GM10266 (cell line): ENCODE data around the gene RMC1.

Experiments
- DNase-seq: peaks from one replicate; pipeline ENCODE4 v3.0.0; 2012; ENCODE audit errors: extremely low spot score
- TF ChIP-seq, protein P1 (sequence below): IDR thresholded peaks from 2 replicates; pipeline ENCODE4 v1.5.1; 2012; ENCODE audit warnings: mild to moderate bottlenecking, low read depth; ENCODE audit not compliant: control insufficient read depth, insufficient read depth; ENCODE audit errors: missing control alignments

Gene RMC1

DNA sequence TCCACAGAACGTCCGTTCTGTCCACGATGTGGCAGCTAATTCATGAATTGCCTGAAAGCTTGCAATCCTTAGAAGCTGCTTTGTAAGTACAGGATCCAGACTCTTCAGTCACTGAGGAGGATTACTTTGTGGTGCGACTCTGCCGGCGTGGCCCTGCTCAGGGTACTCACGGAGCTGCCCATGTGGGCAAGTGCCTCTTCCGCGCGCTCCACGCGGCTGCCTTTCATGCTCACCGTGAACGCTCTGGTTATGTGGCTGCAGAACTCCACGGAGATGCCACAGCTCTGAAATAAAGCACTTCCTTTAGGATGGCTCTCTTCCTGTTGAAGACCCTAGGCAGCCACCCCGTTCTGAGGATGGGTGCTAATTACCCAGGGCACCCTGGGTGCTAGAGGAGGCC is 31.0 kb downstream of the RMC1 start:
- TF ChIP-seq, protein P1, sequence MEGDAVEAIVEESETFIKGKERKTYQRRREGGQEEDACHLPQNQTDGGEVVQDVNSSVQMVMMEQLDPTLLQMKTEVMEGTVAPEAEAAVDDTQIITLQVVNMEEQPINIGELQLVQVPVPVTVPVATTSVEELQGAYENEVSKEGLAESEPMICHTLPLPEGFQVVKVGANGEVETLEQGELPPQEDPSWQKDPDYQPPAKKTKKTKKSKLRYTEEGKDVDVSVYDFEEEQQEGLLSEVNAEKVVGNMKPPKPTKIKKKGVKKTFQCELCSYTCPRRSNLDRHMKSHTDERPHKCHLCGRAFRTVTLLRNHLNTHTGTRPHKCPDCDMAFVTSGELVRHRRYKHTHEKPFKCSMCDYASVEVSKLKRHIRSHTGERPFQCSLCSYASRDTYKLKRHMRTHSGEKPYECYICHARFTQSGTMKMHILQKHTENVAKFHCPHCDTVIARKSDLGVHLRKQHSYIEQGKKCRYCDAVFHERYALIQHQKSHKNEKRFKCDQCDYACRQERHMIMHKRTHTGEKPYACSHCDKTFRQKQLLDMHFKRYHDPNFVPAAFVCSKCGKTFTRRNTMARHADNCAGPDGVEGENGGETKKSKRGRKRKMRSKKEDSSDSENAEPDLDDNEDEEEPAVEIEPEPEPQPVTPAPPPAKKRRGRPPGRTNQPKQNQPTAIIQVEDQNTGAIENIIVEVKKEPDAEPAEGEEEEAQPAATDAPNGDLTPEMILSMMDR: no peak
- no peak for DNase-seq

DNA sequence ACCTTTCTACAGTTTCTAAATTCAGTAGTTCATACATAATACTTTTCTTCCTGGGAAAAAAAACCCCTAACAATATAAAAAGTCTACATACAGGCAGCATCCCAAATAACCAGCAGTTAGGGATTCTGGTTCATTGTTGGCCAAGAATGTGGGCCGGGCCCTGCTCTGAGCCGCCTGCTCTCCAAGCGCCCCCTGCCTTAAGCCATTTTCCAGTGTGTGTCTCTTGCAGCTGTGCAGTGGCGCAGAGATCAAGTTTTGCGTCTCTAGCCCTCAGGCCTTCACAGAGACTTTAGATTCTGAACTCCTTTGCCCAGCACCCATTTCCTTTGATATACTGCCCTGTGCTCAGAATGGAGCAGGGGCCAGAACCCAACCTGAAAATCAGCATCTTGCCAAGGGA is 32.9 kb downstream of the RMC1 start:
- TF ChIP-seq, protein P1: no peak
- DNase-seq: no peak

DNA sequence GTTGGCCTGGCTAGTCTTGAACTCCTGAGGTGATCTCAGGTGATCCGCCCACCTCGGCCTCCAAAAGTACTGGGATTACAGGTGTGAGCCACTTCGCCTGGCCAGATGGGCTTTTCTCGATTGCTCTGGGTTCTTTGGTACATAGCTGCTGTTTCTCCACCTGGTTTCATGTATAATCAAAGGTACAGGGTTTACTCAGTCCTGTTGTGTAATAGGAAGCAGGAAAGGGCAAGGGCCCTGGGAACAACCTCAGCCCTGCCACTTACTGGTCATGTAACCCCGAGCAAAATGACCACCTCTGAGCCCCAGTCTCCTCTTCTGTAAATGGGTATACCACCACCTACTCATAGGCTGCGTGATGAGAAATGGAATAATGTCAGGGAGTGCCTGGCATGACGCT is 34.0 kb downstream of the RMC1 start:
- DNase-seq: no peak
- TF ChIP-seq, protein P1: no peak

DNA sequence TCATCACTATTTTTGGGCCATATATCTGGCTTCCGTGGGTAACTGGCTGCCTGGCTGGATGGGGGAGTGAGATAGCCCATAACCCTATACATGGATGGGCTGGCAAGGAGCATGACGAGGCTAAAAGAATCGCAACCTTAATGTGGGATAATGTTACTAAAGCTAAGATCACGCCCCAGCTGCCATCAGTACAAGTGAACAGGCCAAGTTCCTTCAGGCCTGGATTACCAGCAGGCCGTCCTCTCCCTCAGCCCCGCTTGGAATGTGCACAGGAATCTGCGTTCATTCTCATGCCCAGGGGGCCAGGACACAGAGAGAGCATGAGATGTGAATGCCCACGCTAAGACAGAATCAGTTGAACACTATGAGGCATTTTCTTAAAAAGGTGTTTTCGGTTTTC is 34.7 kb downstream of the RMC1 start:
- DNase-seq: no peak
- TF ChIP-seq, protein P1: no peak

DNA sequence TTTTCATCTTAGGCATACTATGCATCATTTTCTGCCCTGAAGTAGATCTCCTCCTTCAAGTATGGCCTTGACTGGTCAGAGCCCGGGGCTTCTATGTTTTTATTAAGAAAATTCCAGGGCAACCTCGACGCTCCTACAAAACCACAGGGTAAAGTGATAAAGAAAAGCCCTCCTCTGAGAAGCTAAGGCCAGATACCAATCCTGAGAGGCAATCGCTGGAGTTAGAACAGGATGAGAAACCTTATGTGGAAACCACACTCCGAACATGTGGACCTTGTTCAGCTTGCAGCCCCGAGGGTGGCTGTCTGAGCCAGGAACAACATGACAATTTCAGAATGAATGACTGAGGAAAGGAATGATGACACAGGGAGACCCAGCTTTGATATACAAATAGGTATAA is 35.6 kb downstream of the RMC1 start:
- TF ChIP-seq, protein P1: no peak
- DNase-seq: no peak

DNA sequence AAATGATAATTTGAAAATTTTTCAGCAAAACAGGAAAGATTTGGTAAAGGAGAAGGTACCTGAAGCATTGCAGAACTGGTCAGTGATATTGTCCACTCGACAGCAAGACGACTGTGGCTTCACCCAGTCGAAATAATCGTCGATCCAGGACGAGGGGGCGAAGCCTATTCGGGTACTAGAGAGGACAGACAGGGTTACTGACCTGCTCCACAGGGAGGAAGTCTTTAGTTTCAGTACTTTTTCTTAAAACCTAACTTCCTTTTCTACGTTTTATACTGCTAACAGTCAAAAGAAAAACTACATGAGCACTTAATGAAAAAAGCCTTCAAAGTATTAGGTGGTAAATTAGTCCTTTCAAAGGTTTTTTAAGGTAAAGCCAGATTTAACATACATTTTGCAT is 36.0 kb downstream of the RMC1 start:
- TF ChIP-seq, protein P1: no peak
- no peak for DNase-seq

DNA sequence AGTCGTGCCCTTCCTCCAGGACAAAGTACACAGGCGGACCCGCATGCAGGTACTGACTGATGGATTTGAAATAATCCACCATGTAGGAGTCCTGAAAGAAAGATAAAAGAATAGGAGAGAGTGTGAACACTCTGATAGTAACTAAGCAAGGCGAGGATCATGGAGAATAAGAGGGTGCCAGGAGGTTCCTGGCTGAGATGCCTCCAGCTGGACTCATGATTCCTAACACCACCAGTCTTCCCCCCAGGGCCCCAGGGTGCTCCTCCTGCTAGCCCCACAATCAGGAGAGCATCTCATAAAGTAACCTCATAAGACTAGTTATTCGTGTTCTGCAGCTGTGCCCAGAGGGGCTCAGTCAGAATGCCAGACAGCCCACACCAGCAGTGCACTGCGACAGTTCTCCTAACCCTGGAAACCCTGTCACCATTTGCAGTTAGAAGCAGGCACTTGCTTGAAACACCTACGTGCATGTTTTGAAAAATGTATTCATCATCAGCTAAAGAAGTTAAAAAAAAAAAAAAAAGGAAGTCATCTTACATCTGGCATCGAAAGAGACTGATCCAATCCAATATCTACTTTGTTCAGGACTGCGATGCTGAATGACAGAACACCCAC is 36.7 kb downstream of the RMC1 start:
- TF ChIP-seq, protein P1: no peak
- no peak for DNase-seq
